COR-L47 (cell line): ENCODE data around the gene ASPHD2.
"Not testable (repeated sequence)": the region's sequence is repeated elsewhere in the genome, so short reads cannot be mapped to it uniquely, and the experiment has no call there.

Source experiments
- DNase-seq: peaks from one replicate; lab custom pipeline; 2025; lab: John Stamatoyannopoulos, UW

The ASPHD2 gene

GRCh38 chr22:26416670-26417276, 12.3 kb upstream of the ASPHD2 start:
- DNase-seq, result no peak

GRCh38 chr22:26417406-26417805, 11.7 kb upstream of the ASPHD2 start:
- no peak for DNase-seq

- no peak for DNase-seq
These were observed 10.4 kb upstream of the ASPHD2 start for GRCh38 chr22:26418620-26419019.

GRCh38 chr22:26426924-26427323, 2.1 kb upstream of the ASPHD2 start:
- no peak for DNase-seq

GRCh38 chr22:26429458-26430286, 612 bp downstream of the ASPHD2 start:
- DNase-seq, result no peak

- no peak for DNase-seq
These were observed 1.5 kb downstream of the ASPHD2 start for GRCh38 chr22:26430600-26430999.

- DNase-seq, result no peak
These were observed 2.4 kb downstream of the ASPHD2 start for GRCh38 chr22:26431261-26431995.

GRCh38 chr22:26432619-26433311, 3.7 kb downstream of the ASPHD2 start:
- no peak for DNase-seq

GRCh38 chr22:26433805-26434204, 4.7 kb downstream of the ASPHD2 start:
- DNase-seq, result no peak

GRCh38 chr22:26435327-26436093, 6.5 kb downstream of the ASPHD2 start:
- DNase-seq, result no peak

GRCh38 chr22:26436903-26437515, 7.9 kb downstream of the ASPHD2 start:
- DNase-seq, result no peak

GRCh38 chr22:26437694-26438392, 8.8 kb downstream of the ASPHD2 start:
- no peak for DNase-seq

GRCh38 chr22:26438776-26439175, 9.7 kb downstream of the ASPHD2 start:
- not testable (repeated sequence) for DNase-seq

- no peak for DNase-seq
These were observed 10.5 kb downstream of the ASPHD2 start for GRCh38 chr22:26439559-26439958.

- no peak for DNase-seq
These were observed 13.2 kb downstream of the ASPHD2 start for GRCh38 chr22:26442086-26442756.

GRCh38 chr22:26443901-26444690, 15.0 kb downstream of the ASPHD2 start:
- no peak for DNase-seq

- no peak for DNase-seq
These were observed 15.7 kb downstream of the ASPHD2 start for GRCh38 chr22:26444777-26445176.

GRCh38 chr22:26445577-26446275, 16.7 kb downstream of the ASPHD2 start:
- no peak for DNase-seq
